ENCODE data around the gene TSNAXIP1.

GRCh38 chr16:67779256-67780014 lies 27.3 kb upstream of the TSNAXIP1 start:
- TF ChIP-seq CTCF (IDR thresholded peaks at IDR 0.05) = no peak
- TF ChIP-seq POLR2AphosphoS5 (IDR thresholded peaks at IDR 0.05) = no peak
- no peak for TF ChIP-seq POLR2A (IDR thresholded peaks at IDR 0.05)
- no peak for TF ChIP-seq EP300 (IDR thresholded peaks at IDR 0.05)

Data from suprapubic skin (tissue), 4 donors.